Body of pancreas (tissue), 4 donors: ENCODE results near the gene RAF1.
"Not testable (repeated sequence)": the region's sequence is repeated elsewhere in the genome, so short reads cannot be mapped to it uniquely, and the experiment has no call there.

Experiments used
- POLR2A ChIP-seq, 3 donors: fragments of 450-650 bp; IDR thresholded peaks; one replicate each; pipeline ENCODE4 v1.6.1; 2016; ENCODE audit warnings: antibody characterized with exemption in 3 of 3, mild to moderate bottlenecking in 2 of 3
- TF ChIP-seq, protein P1 (sequence below), 7 experiments: fragments of 450-650 bp in 4 of 7; fragments of 200-600 bp in 3 of 7; sonication (generic) in 3 of 7; IDR thresholded peaks; one replicate each; pipeline ENCODE4 v1.5.1; 2016 to 2019; ENCODE audit warnings: antibody characterized with exemption in 7 of 7

DNA sequence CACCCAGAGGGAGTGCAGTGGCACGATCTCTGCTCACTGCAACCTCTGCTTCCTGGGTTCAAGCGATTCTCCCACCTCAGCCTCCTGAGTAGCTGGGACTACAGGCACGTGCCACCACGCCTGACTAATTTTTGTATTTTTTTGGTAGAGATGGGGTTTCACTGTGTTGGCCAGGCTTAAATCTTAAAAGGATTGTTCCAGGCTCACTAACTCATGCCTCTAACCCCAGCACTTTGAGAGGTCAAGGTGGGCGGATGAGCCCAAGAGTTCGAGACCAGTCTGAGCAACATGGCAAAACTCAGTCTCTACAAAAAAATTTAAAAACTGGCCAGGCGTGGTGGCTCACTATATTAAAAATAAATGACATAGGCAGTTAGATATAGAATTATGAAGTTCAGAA, 33.1 kb downstream of the RAF1 start:
- TF ChIP-seq, protein P1, sequence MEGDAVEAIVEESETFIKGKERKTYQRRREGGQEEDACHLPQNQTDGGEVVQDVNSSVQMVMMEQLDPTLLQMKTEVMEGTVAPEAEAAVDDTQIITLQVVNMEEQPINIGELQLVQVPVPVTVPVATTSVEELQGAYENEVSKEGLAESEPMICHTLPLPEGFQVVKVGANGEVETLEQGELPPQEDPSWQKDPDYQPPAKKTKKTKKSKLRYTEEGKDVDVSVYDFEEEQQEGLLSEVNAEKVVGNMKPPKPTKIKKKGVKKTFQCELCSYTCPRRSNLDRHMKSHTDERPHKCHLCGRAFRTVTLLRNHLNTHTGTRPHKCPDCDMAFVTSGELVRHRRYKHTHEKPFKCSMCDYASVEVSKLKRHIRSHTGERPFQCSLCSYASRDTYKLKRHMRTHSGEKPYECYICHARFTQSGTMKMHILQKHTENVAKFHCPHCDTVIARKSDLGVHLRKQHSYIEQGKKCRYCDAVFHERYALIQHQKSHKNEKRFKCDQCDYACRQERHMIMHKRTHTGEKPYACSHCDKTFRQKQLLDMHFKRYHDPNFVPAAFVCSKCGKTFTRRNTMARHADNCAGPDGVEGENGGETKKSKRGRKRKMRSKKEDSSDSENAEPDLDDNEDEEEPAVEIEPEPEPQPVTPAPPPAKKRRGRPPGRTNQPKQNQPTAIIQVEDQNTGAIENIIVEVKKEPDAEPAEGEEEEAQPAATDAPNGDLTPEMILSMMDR (IDR thresholded peaks at IDR 0.05): not testable (repeated sequence)
- TF ChIP-seq POLR2A (IDR thresholded peaks at IDR 0.05): not testable (repeated sequence)
